ENCODE measurements around the gene ATP1B4.

The ATP1B4 gene

GRCh38 chrX:120367402-120368109 lies 5.7 kb downstream of the ATP1B4 start:
- no peaks in the 10 kb centered on the region for H3K9me2 ChIP-seq (replicated peaks; ENCODE audit: insufficient read depth, low read length)
- no peaks in the 10 kb centered on the region for H3K9me3 ChIP-seq (ENCODE audit: insufficient read depth, low read length)
- no peaks in the 10 kb centered on the region for H4K20me1 ChIP-seq (ENCODE audit: low read depth, low read length)
- no peaks in the 10 kb centered on the region for H3F3A ChIP-seq (ENCODE audit: insufficient read depth)
- TF ChIP-seq CTCF (IDR thresholded peaks at IDR 0.05; ENCODE audit: insufficient read depth, low read length, poor library complexity, severe bottlenecking) (no peak), EZH2phosphoT487 (conservative IDR thresholded peaks at IDR 0.05; ENCODE audit: low read length) (no peak)
- no peak overlapping the region for H3K27ac ChIP-seq (ENCODE audit: low read depth, low read length)
- H3K79me2 ChIP-seq (ENCODE audit: insufficient read depth, low read length) = no peaks in the 10 kb centered on the region
- no peak overlapping the region for H3K4me2 ChIP-seq (ENCODE audit: low read depth, low read length, poor library complexity, severe bottlenecking)
- H2AFZ ChIP-seq (ENCODE audit: low read depth, low read length, severe bottlenecking) = no peak overlapping the region
- no peaks in the 10 kb centered on the region for H3K27me3 ChIP-seq (ENCODE audit: low read length)
- H3K9ac ChIP-seq (ENCODE audit: low read length) = no peak overlapping the region
- no peaks in the 10 kb centered on the region for H3K36me3 ChIP-seq (ENCODE audit: low read length)
- H3K4me3 ChIP-seq (ENCODE audit: insufficient read depth, low read length, poor library complexity, severe bottlenecking) = no peak overlapping the region

- Histone ChIP-seq H3K9me3 (ENCODE audit: insufficient read depth, low read length) (no peaks in the 10 kb centered on the region), H3K36me3 (ENCODE audit: low read length) (no peaks in the 10 kb centered on the region)
These were observed 10.9 kb downstream of the ATP1B4 start for GRCh38 chrX:120372667-120373370.

GRCh38 chrX:120377179-120377578 lies 15.3 kb downstream of the ATP1B4 start:
- Histone ChIP-seq H4K20me1 (ENCODE audit: low read depth, low read length) (no peaks in the 10 kb centered on the region), H2AFZ (ENCODE audit: low read depth, low read length, severe bottlenecking) (no peak overlapping the region), H3K79me2 (ENCODE audit: insufficient read depth, low read length) (no peaks in the 10 kb centered on the region), H3K9me2 (replicated peaks; ENCODE audit: insufficient read depth, low read length) (no peaks in the 10 kb centered on the region), H3K27ac (ENCODE audit: low read depth, low read length) (no peak overlapping the region), H3K36me3 (ENCODE audit: low read length) (no peaks in the 10 kb centered on the region), H3F3A (ENCODE audit: insufficient read depth) (no peaks in the 10 kb centered on the region), H3K4me3 (ENCODE audit: insufficient read depth, low read length, poor library complexity, severe bottlenecking) (no peak overlapping the region), H3K27me3 (ENCODE audit: low read length) (no peaks in the 10 kb centered on the region), H3K4me2 (ENCODE audit: low read depth, low read length, poor library complexity, severe bottlenecking) (no peak overlapping the region), H3K9me3 (ENCODE audit: insufficient read depth, low read length) (no peaks in the 10 kb centered on the region), H3K9ac (ENCODE audit: low read length) (no peak overlapping the region)
- no peak for TF ChIP-seq CTCF (IDR thresholded peaks at IDR 0.05; ENCODE audit: insufficient read depth, low read length, poor library complexity, severe bottlenecking)

More at GRCh38 chrX:120372667-120373370, 10.9 kb downstream of the ATP1B4 start:
- H3K9me2 ChIP-seq (replicated peaks; ENCODE audit: insufficient read depth, low read length) = no peaks in the 10 kb centered on the region
- no peak overlapping the region for H3K4me3 ChIP-seq (ENCODE audit: insufficient read depth, low read length, poor library complexity, severe bottlenecking)
- no peaks in the 10 kb centered on the region for H3K79me2 ChIP-seq (ENCODE audit: insufficient read depth, low read length)
- H3K9ac ChIP-seq (ENCODE audit: low read length) = no peak overlapping the region
- H4K20me1 ChIP-seq (ENCODE audit: low read depth, low read length) = no peaks in the 10 kb centered on the region
- no peak for TF ChIP-seq EZH2phosphoT487 (conservative IDR thresholded peaks at IDR 0.05; ENCODE audit: low read length)
- TF ChIP-seq CTCF (IDR thresholded peaks at IDR 0.05; ENCODE audit: insufficient read depth, low read length, poor library complexity, severe bottlenecking) = no peak
- no peak overlapping the region for H2AFZ ChIP-seq (ENCODE audit: low read depth, low read length, severe bottlenecking)
- H3K27ac ChIP-seq (ENCODE audit: low read depth, low read length) = no peak overlapping the region
- no peaks in the 10 kb centered on the region for H3F3A ChIP-seq (ENCODE audit: insufficient read depth)
- H3K27me3 ChIP-seq (ENCODE audit: low read length) = no peaks in the 10 kb centered on the region
- H3K4me2 ChIP-seq (ENCODE audit: low read depth, low read length, poor library complexity, severe bottlenecking) = no peak overlapping the region

All from SU-DHL-6 (cell line).